CD14-positive monocyte (primary cell): ENCODE results near the gene ARHGEF10L. TPM values are rescaled to one million over a fixed set of nuclear protein-coding genes. Genes with fewer than 3 reads are reported as not detected.
A peak's percentile ranks its signal among the peaks of the same experiment; 100 is the strongest.

Experiments used
- DNase-seq, 3 donors: peaks; one replicate each; pipeline ENCODE4 v3.0.0-alpha.2; 2011 to 2022
- H2AFZ ChIP-seq: 2 replicates; pipeline ENCODE4 v1.6.0; 2012; ENCODE audit warnings: mild to moderate bottlenecking, low read depth, low read length, inconsistent platforms; ENCODE audit not compliant: insufficient read depth, poor library complexity, severe bottlenecking
- H3K27ac ChIP-seq, 2 donors: 1 replicate in 1 of 2; 2 replicates in 1 of 2; pipeline ENCODE4 v1.5.1; 2012 to 2013; ENCODE audit warnings: low read length in 2 of 2, control low read depth in 1 of 2, inconsistent platforms in 1 of 2, low read depth in 1 of 2, mild to moderate bottlenecking in 1 of 2
- H3K27me3 ChIP-seq, 2 donors: one replicate each; pipeline versions ENCODE4 v1.6.0 to v1.6.1; 2011 to 2013; ENCODE audit warnings: low read length in 2 of 2; ENCODE audit not compliant: control insufficient read depth in 2 of 2, insufficient read depth in 2 of 2
- H3K36me3 ChIP-seq, 2 donors: replicated peaks in 1 of 2; 1 replicate in 1 of 2; 2 replicates in 1 of 2; pipeline versions ENCODE4 v1.5.1 to v1.6.1; 2012 to 2013; ENCODE audit warnings: low read length in 2 of 2, control low read depth in 1 of 2, inconsistent platforms in 1 of 2, mild to moderate bottlenecking in 1 of 2; ENCODE audit not compliant: insufficient read depth in 2 of 2, control insufficient read depth in 1 of 2
- H3K4me1 ChIP-seq, 2 donors: 1 replicate in 1 of 2; 2 replicates in 1 of 2; pipeline versions ENCODE4 v1.5.1 to v1.6.1; 2012 to 2013; ENCODE audit warnings: low read length in 2 of 2, control low read depth in 1 of 2, inconsistent platforms in 1 of 2, mild to moderate bottlenecking in 1 of 2, moderate library complexity in 1 of 2; ENCODE audit not compliant: insufficient read depth in 2 of 2, control insufficient read depth in 1 of 2
- H3K4me2 ChIP-seq: replicated peaks from 2 replicates; pipeline ENCODE3; 2012; ENCODE audit warnings: low read length, moderate library complexity, mild to moderate bottlenecking; ENCODE audit not compliant: poor library complexity, severe bottlenecking; ENCODE audit errors: extremely low read depth
- H3K4me3 ChIP-seq, 3 experiments: fragments of 200-600 bp in 1 of 3; sonication (generic) in 1 of 3; replicated peaks in 1 of 3; 1 replicate in 2 of 3; 2 replicates in 1 of 3; pipeline ENCODE4 v1.5.1; 2011 to 2013; ENCODE audit warnings: low read length in 3 of 3, mild to moderate bottlenecking in 3 of 3, control low read depth in 2 of 3, low read depth in 2 of 3, inconsistent platforms in 1 of 3, moderate library complexity in 1 of 3
- H3K79me2 ChIP-seq: 2 replicates; pipeline ENCODE4 v1.6.0; 2012; ENCODE audit warnings: mild to moderate bottlenecking, control low read depth, inconsistent platforms, low read length, moderate library complexity; ENCODE audit not compliant: insufficient read depth
- H3K9ac ChIP-seq: 2 replicates; pipeline ENCODE4 v1.6.0; 2017; ENCODE audit warnings: low read length, mild to moderate bottlenecking; ENCODE audit not compliant: insufficient read depth, poor library complexity, severe bottlenecking
- H3K9me3 ChIP-seq, 2 donors: replicated peaks in 1 of 2; 1 replicate in 1 of 2; 2 replicates in 1 of 2; pipeline versions ENCODE4 v1.5.1 to v1.6.1; 2012 to 2013; ENCODE audit warnings: low read length in 2 of 2, control low read depth in 1 of 2; ENCODE audit not compliant: control insufficient read depth in 1 of 2, insufficient read depth in 1 of 2
- H4K20me1 ChIP-seq: 2 replicates; pipeline ENCODE4 v1.6.0; 2012; ENCODE audit warnings: mild to moderate bottlenecking, low read length, control low read depth, moderate library complexity; ENCODE audit not compliant: insufficient read depth
- H3K27ac Mint-ChIP-seq, 7 donors: one replicate each; pipeline ENCODE4 v1.8.0; 2020; ENCODE audit warnings: mild to moderate bottlenecking in 7 of 7, mixed read lengths in 7 of 7, moderate library complexity in 6 of 7, inconsistent platforms in 2 of 7
- H3K27me3 Mint-ChIP-seq, 3 donors: one replicate each; pipeline ENCODE4 v1.8.0; 2021 to 2022; ENCODE audit warnings: low read depth in 3 of 3, mild to moderate bottlenecking in 3 of 3, mixed read lengths in 3 of 3, moderate library complexity in 3 of 3, inconsistent platforms in 1 of 3
- H3K36me3 Mint-ChIP-seq, 2 donors: one replicate each; pipeline ENCODE4 v1.8.0; 2020; ENCODE audit warnings: mixed read lengths in 2 of 2, inconsistent platforms in 1 of 2, mild to moderate bottlenecking in 1 of 2
- H3K4me1 Mint-ChIP-seq: one replicate; pipeline ENCODE4 v1.8.0; 2020; ENCODE audit warnings: mild to moderate bottlenecking, mixed read lengths
- H3K4me3 Mint-ChIP-seq, 2 donors: one replicate each; pipeline ENCODE4 v1.8.0; 2020; ENCODE audit warnings: mild to moderate bottlenecking in 2 of 2, mixed read lengths in 2 of 2, moderate library complexity in 1 of 2
- H3K9me3 Mint-ChIP-seq, 7 donors: one replicate each; pipeline ENCODE4 v1.8.0; 2020 to 2022; ENCODE audit warnings: mixed read lengths in 7 of 7, mild to moderate bottlenecking in 6 of 7, moderate library complexity in 6 of 7, inconsistent platforms in 2 of 7
- WGBS: methylation state at CpG from one replicate; pipeline ENCODE4 v1.1.5; 2013; ENCODE audit warnings: missing lambda C conversion rate; ENCODE audit not compliant: insufficient coverage; 5-methylcytosine and 5-hydroxymethylcytosine counted together
- intact Hi-C, 2 donors: fragments of 100-400 bp; cut with micrococcal nuclease; formaldehyde crosslinking; loops; one replicate each; pipeline versions ENCODE4 v1.15.0 to v1.15.1; 2023
- polyA plus RNA-seq, 3 donors: library from polyadenylated mRNA; depleted of rRNA in 1 of 3; unstranded in 2 of 3; stranded (reverse) in 1 of 3; fragments of 300-500 nt in 2 of 3; fragments of >200 nt in 1 of 3; fragmentation: Illumina TruSeq in 2 of 3; gene quantifications; 1 replicate in 2 of 3; 2 replicates in 1 of 3; pipeline ENCODE4 v1.2.3, GENCODE V29; 2012 to 2021
- TF ChIP-seq, protein P1 (sequence below): fragments of 200-600 bp; IDR thresholded peaks from one replicate; pipeline ENCODE4 v1.8.0; 2022; ENCODE audit warnings: antibody characterized with exemption, mild to moderate bottlenecking

The ARHGEF10L gene
- polyA plus RNA-seq, 3 donors = 20.7 to 95.7 (median 23.7) TPM

- Histone ChIP-seq H2AFZ (no peak overlapping the region), H3K9ac (no peak overlapping the region), H3K27ac (no peak overlapping the region), H3K27me3 (no peaks in the 10 kb centered on the region), H4K20me1 (no peaks in the 10 kb centered on the region), H3K79me2 (no peaks in the 10 kb centered on the region), H3K9me3 (peaks cover 2 to 5% of the 10 kb centered on the region in 2 donors), H3K4me1 (no peaks in the 10 kb centered on the region), H3K36me3 (no peaks in the 10 kb centered on the region), H3K4me3 (no peak overlapping the region), H3K4me2 (no peak overlapping the region)
- Mint-ChIP-seq H3K4me3 (no peak overlapping the region), H3K9me3 (peaks cover 0 to 3% (median 0%) of the 10 kb centered on the region in 7 donors), H3K27ac (no peak overlapping the region), H3K27me3 (peaks cover 4 to 7% (median 5%) of the 10 kb centered on the region in 3 donors), H3K36me3 (no peaks in the 10 kb centered on the region), H3K4me1 (no peaks in the 10 kb centered on the region)
- TF ChIP-seq, protein P1, sequence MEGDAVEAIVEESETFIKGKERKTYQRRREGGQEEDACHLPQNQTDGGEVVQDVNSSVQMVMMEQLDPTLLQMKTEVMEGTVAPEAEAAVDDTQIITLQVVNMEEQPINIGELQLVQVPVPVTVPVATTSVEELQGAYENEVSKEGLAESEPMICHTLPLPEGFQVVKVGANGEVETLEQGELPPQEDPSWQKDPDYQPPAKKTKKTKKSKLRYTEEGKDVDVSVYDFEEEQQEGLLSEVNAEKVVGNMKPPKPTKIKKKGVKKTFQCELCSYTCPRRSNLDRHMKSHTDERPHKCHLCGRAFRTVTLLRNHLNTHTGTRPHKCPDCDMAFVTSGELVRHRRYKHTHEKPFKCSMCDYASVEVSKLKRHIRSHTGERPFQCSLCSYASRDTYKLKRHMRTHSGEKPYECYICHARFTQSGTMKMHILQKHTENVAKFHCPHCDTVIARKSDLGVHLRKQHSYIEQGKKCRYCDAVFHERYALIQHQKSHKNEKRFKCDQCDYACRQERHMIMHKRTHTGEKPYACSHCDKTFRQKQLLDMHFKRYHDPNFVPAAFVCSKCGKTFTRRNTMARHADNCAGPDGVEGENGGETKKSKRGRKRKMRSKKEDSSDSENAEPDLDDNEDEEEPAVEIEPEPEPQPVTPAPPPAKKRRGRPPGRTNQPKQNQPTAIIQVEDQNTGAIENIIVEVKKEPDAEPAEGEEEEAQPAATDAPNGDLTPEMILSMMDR = no peak
- no peak for DNase-seq
- intact Hi-C loops = no loop called here
- WGBS = 85% methylated on average over 18 of the region's 21 CpGs
Measured at GRCh38 chr1:17733661-17734060, 194.2 kb downstream of the ARHGEF10L start.

- intact Hi-C loops = no loop called here
- DNase-seq = no peak
- Mint-ChIP-seq H3K36me3 (no peaks in the 10 kb centered on the region), H3K27ac (peak overlapping the region in 1 of 7 donors; percentile 60), H3K4me1 (no peaks in the 10 kb centered on the region), H3K9me3 (peaks cover 0 to 2% (median 0%) of the 10 kb centered on the region in 7 donors), H3K27me3 (peaks cover 4 to 7% (median 5%) of the 10 kb centered on the region in 3 donors), H3K4me3 (no peak overlapping the region)
- H3K36me3 ChIP-seq = no peaks in the 10 kb centered on the region
- no peak overlapping the region for H3K27ac ChIP-seq
- no peaks in the 10 kb centered on the region for H3K4me1 ChIP-seq
- WGBS = 86% methylated on average over 1 of the region's 7 CpGs
- H2AFZ ChIP-seq = no peak overlapping the region
- H3K27me3 ChIP-seq = no peaks in the 10 kb centered on the region
- no peaks in the 10 kb centered on the region for H3K9me3 ChIP-seq
- no peak overlapping the region for H3K9ac ChIP-seq
- H3K4me3 ChIP-seq = no peak overlapping the region
- no peaks in the 10 kb centered on the region for H4K20me1 ChIP-seq
- no peak overlapping the region for H3K4me2 ChIP-seq
- TF ChIP-seq, protein P1 = no peak
- no peaks in the 10 kb centered on the region for H3K79me2 ChIP-seq
Measured at GRCh38 chr1:17734609-17735008, 195.1 kb downstream of the ARHGEF10L start.
